ENCODE results near the gene EPS8L1. TPM values are rescaled to one million over a fixed set of nuclear protein-coding genes. Genes with fewer than 3 reads are reported as not detected.
A peak's percentile ranks its signal among the peaks of the same experiment; 100 is the strongest.

Gene EPS8L1
- polyA plus RNA-seq, 6 donors from 2014 or later, result not detected

DNA sequence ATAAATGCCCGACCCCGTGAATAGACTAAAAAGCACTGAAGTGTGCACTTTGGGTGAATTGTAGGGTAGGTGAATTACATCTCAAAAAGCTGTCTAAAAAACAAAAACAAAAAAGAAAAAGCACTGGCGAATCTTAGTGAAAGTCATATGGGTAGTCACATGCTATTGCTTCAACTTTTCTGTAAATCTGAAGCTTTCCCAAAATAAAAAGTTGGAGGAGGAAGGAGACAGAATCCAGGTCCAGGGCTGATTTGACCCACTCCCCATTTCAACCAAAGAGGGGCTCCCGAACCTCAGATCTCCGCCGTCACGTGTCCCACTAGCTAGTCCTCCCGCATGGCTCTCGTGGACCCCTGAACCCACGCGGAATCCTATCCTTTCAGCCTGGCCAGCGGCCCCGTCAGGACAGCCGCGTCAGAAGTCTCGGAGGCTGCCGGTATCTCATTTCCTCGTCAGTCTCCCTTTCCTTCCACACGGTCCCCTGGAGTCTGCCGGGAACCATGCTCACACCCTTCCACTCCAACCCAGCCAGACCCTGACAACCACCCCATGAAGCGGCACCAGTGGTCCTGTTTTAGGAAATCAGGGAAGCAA is 35.7 kb downstream of the EPS8L1 start:
- no peaks in the 10 kb centered on the region for H3K9me3 Mint-ChIP-seq
- no peak for DNase-seq
- ATAC-seq (ENCODE audit: low read depth in 2 of 2), result no peak
- no peaks in the 10 kb centered on the region for H3K27me3 Mint-ChIP-seq
- H3K36me3 Mint-ChIP-seq, result peaks cover 0 to 6% of the 10 kb centered on the region in 2 donors
- H3K27ac Mint-ChIP-seq, result no peak overlapping the region
- H3K4me1 Mint-ChIP-seq, result peaks cover 31 to 52% (median 36%) of the 10 kb centered on the region in 3 donors
- H3K4me3 Mint-ChIP-seq, result peak overlapping the region in 1 of 8 donors; percentile 21

DNA sequence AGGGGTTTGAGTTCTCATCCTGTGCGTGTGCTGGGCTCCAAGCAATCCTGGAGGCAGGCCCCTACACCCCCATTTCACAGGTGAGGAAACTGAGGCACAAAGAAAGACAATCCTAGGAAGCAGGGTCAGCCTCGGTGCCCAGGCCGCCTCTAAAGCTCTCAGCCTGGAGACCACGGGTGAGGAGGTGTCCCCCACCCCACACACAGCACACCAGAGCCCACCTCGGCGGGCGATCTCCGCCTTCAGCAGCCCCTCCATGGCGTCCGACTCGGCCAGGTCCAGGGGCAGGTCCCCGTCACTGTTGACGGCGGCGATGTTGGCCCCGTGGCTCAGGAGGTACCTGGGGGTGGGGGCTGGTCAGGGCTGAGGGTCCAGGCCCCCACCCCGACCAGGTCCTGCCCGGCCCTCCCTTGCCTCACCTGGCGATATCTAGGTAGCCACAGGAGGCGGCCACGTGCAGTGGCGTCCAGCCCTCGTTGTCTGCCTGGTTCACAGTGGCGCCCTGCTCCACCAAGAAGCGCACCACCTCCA is 36.6 kb downstream of the EPS8L1 start:
- H3K4me1 Mint-ChIP-seq, result peaks cover 32 to 59% (median 42%) of the 10 kb centered on the region in 3 donors
- ATAC-seq (ENCODE audit: low read depth in 2 of 2) (no peak), DNase-seq (no peak)
- H3K4me3 Mint-ChIP-seq, result no peak overlapping the region
- H3K27ac Mint-ChIP-seq, result no peak overlapping the region
- peaks cover 0 to 7% of the 10 kb centered on the region in 2 donors for H3K36me3 Mint-ChIP-seq
- H3K27me3 Mint-ChIP-seq, result no peaks in the 10 kb centered on the region
- H3K9me3 Mint-ChIP-seq, result no peaks in the 10 kb centered on the region

DNA sequence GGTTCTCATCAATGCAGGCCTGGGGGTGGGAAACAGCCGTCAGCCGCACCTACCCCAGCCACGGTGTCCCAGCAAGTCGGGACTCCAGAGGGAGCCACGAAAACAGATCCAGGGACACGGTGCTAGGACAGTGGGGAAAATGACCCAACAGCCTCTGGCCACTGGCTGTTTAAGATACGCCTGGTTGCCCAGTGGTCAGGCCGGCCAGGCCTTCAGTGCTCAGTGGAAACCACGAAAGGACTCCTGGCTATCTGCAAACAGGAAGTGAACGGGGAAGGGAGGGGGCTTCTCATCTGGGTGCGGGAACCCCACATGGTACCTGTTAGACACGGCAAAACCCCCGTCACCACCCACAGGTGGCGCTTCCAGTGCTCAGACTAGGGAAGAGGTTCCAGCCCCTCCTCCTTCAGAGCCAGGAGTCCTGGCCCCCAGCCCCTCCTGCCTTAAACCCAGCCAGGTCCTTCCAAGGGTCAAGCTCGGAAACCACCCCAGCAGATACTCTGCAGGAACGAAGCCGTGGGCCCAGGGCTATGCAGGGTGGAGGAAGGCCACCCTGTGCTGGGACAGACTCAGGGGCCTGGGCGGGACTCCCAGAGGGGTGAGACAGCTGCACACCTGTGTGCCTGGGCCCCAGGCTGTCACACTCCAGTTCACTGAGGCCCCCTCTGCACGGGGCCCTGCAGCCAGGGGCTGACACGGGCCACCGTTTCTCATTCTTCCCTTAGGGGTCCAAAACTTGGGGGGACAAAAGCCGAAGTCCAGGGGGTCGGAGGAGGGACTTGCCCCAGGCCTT is 37.3 kb downstream of the EPS8L1 start:
- no peak overlapping the region for H3K4me3 Mint-ChIP-seq
- DNase-seq, result no peak
- no peak overlapping the region for H3K27ac Mint-ChIP-seq
- peaks cover 35 to 64% (median 47%) of the 10 kb centered on the region in 3 donors for H3K4me1 Mint-ChIP-seq
- ATAC-seq (ENCODE audit: low read depth in 2 of 2), result no peak
- H3K27me3 Mint-ChIP-seq, result no peaks in the 10 kb centered on the region
- H3K9me3 Mint-ChIP-seq, result peaks cover 0 to 2% (median 0%) of the 10 kb centered on the region in 7 donors
- H3K36me3 Mint-ChIP-seq, result peaks cover 0 to 7% of the 10 kb centered on the region in 2 donors

DNA sequence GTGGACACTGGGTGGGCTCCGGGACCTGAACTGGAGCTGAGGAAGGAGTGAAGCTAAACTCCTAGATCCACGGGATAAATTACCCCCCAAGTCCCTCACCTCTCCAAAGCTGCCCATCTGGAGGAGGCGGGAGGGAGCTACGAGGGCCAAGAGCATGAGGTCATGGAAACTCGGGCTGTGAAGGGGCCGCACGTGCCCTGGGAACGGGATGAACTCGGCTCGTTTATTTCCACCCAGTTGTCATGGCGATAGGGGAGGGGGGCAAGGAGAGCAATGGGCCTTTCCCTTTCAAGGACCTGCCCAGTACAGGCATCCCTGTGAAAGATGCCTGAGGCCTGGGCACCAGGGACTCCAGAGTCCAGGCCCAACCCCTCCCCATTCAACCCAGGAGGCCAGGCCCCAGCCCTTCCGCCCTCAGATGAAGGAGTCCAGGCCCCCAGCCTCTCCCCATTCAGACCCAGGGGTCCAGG is 37.9 kb downstream of the EPS8L1 start:
- ATAC-seq (ENCODE audit: low read depth in 2 of 2) (no peak), DNase-seq (no peak)
- peaks cover 0 to 2% (median 0%) of the 10 kb centered on the region in 7 donors for H3K9me3 Mint-ChIP-seq
- H3K4me3 Mint-ChIP-seq, result peak overlapping the region in 1 of 8 donors; percentile 33
- H3K4me1 Mint-ChIP-seq, result peaks cover 35 to 65% (median 48%) of the 10 kb centered on the region in 3 donors
- no peaks in the 10 kb centered on the region for H3K27me3 Mint-ChIP-seq
- H3K36me3 Mint-ChIP-seq, result peaks cover 0 to 7% of the 10 kb centered on the region in 2 donors
- H3K27ac Mint-ChIP-seq, result peak overlapping the region in 1 of 6 donors; percentile 24

DNA sequence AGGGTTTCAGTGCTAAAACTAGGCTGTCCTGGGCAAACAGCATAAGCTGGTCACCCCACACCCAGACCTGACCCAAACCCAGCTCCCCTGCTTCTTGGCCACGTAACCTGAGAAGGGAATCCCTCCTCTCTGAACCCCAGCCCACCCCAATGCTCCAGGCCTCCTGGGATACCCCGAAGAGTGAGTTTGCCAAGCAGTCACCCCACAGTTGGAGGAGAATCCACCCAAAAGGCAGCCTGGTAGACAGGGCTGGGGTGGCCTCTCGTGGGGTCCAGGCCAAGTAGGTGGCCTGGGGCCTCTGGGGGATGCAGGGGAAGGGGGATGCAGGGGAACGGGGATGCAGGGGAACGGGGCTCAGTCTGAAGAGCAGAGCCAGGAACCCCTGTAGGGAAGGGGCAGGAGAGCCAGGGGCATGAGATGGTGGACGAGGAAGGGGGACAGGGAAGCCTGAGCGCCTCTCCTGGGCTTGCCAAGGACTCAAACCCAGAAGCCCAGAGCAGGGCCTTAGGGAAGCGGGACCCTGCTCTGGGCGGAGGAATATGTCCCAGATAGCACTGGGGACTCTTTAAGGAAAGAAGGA is 39.0 kb downstream of the EPS8L1 start:
- H3K4me3 Mint-ChIP-seq, result peak overlapping the region in 5 of 8 donors; percentile 25 to 95 (median 69)
- no peaks in the 10 kb centered on the region for H3K27me3 Mint-ChIP-seq
- peaks cover 37 to 59% (median 44%) of the 10 kb centered on the region in 3 donors for H3K4me1 Mint-ChIP-seq
- H3K36me3 Mint-ChIP-seq, result peaks cover 0 to 7% of the 10 kb centered on the region in 2 donors
- H3K9me3 Mint-ChIP-seq, result peaks cover 0 to 2% (median 0%) of the 10 kb centered on the region in 7 donors
- ATAC-seq (ENCODE audit: low read depth in 2 of 2) (no peak), DNase-seq (no peak)
- H3K27ac Mint-ChIP-seq, result peak overlapping the region in 1 of 6 donors; percentile 91

DNA sequence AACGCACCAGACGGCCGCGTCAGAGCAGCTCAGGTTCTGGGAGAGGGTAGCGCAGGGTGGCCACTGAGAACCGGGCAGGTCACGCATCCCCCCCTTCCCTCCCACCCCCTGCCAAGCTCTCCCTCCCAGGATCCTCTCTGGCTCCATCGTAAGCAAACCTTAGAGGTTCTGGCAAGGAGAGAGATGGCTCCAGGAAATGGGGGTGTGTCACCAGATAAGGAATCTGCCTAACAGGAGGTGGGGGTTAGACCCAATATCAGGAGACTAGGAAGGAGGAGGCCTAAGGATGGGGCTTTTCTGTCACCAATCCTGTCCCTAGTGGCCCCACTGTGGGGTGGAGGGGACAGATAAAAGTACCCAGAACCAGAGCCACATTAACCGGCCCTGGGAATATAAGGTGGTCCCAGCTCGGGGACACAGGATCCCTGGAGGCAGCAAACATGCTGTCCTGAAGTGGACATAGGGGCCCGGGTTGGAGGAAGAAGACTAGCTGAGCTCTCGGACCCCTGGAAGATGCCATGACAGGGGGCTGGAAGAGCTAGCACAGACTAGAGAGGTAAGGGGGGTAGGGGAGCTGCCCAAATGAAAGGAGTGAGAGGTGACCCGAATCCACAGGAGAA is 39.9 kb downstream of the EPS8L1 start:
- Mint-ChIP-seq H3K27ac (peak overlapping the region; percentile 22 to 97 (median 94)), H3K27me3 (no peaks in the 10 kb centered on the region), H3K9me3 (peaks cover 0 to 2% (median 0%) of the 10 kb centered on the region in 7 donors), H3K4me1 (peaks cover 35 to 53% (median 44%) of the 10 kb centered on the region in 3 donors), H3K36me3 (peaks cover 0 to 7% of the 10 kb centered on the region in 2 donors), H3K4me3 (peak overlapping the region; percentile 88 to 99 (median 95))
- no peak for DNase-seq
- no peak for ATAC-seq (ENCODE audit: low read depth in 2 of 2)

DNA sequence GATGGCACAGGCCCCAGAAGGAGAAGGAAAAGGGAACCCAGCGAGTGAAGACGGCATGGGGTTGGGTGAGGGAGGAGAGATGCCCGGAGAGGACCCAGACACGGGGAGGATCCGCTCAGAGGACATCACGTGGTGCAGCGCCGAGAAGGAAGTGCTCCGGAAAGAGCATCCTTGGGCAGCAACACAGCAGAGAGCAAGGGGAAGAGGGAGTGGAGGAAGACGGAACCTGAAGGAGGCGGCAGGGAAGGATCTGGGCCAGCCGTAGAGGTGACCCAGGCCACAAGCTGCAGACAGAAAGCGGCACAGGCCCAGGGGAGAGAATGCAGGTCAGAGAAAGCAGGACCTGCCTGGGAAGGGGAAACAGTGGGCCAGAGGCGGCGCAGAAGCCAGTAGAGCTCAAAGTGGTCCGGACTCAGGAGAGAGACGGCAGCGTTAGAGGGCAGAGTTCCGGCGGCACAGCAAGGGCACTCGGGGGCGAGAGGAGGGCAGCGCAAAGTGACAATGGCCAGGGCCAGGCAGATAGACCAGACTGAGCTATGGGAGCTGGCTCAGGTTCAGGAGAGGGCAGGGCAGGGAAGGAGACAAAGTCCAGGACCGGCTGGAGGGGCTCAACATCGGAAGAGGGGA is 40.7 kb downstream of the EPS8L1 start:
- Mint-ChIP-seq H3K9me3 (peaks cover 0 to 2% (median 0%) of the 10 kb centered on the region in 7 donors), H3K4me3 (peak overlapping the region; percentile 88 to 99 (median 95)), H3K27me3 (no peaks in the 10 kb centered on the region), H3K4me1 (peaks cover 31 to 45% (median 42%) of the 10 kb centered on the region in 3 donors), H3K27ac (peak overlapping the region; percentile 92 to 97 (median 96)), H3K36me3 (peaks cover 0 to 7% of the 10 kb centered on the region in 2 donors)
- ATAC-seq (ENCODE audit: low read depth in 2 of 2), result peak; percentile 14 to 15
- DNase-seq, result peak; percentile 31

DNA sequence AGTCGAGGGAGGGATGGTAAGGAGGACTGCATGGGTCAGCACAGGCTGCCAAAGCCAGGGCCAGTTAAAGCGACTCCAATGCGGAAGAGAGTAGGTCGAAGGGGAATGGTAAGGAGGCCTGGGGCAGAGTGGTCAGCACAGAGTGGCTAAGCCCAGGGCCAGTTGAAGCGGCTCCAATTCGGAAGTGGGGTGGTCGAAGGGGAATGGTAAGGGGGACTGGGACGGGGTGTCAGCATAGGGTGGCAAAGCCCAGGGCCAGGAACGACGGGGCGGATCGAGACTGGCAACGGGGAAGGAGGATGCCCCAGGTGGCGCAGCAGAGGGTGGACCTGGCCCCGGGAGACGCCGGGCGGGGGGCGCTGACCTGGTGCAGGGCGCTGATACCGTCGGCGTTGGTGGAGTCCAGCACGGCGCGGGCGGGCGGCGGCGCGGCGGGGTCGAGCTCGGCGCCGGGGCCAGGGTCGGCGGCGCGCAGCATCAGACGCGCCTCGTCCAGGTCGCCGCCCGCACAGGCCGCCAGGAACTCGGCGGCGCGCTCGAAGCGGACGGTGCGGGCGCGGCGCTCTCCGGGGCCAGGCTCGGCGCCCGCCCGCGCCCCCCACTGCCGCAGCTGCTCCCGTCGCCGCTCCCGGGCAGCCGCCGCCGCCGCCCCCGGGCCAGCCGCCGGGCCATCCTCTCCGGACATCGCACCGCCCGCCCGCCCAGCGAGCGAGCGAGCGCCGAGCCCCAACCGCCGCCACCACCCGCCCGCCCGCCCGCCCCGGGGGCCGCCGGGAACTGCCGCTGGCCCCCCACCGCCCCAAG is 41.4 kb downstream of the EPS8L1 start, which contains the start of gene PPP1R12C:
TSS of gene PPP1R12C (minus strand) at position 779 of the 804 bp plus-strand sequence. CDS start at position 685, 94 bp downstream.
- ATAC-seq (ENCODE audit: low read depth in 2 of 2) (peak; percentile 39), DNase-seq (no peak)
- Mint-ChIP-seq H3K9me3 (peaks cover 0 to 2% (median 0%) of the 10 kb centered on the region in 7 donors), H3K4me1 (peaks cover 31 to 42% (median 41%) of the 10 kb centered on the region in 3 donors), H3K27ac (peak within 1 kb of the TSS; percentile 94 to 97 (median 96)), H3K27me3 (no peaks in the 10 kb centered on the region), H3K36me3 (peaks cover 0 to 7% of the 10 kb centered on the region in 2 donors), H3K4me3 (peak within 1 kb of the TSS; percentile 94 to 99 (median 98))

DNA sequence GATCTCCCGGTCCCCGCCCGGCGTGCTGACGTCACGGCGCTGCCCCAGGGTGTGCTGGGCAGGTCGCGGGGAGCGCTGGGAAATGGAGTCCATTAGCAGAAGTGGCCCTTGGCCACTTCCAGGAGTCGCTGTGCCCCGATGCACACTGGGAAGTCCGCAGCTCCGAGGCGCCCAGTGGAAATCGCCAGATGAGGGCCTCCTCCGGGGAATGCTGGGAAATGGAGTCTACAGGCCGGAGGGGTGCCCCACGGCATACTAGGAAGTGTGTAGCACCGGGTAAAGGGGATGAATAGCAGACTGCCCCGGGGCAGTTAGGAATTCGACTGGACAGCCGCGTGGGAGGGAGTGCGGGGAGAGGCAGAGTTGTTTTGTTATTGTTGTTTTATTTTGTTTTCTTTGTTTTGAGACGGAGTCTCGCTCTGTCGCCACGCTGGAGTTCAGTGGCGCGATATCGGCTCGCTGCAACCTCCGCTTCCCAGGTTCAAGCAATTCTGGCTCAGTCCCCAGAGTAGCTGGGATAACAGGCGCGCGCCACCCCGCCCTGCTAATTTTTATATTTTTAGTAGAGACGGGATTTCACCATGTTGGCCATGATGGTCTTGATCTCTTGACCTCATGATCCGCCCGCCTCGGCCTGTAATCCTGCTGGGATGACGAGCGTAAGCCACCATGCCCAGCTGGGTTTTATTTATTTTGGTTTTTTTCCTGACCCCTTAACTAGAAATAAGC is 42.2 kb downstream of the EPS8L1 start:
- H3K27ac Mint-ChIP-seq, result peak overlapping the region; percentile 87 to 97 (median 93)
- peak; percentile 92 for DNase-seq
- H3K4me1 Mint-ChIP-seq, result peaks cover 31 to 42% (median 41%) of the 10 kb centered on the region in 3 donors
- ATAC-seq (ENCODE audit: low read depth in 2 of 2), result peak; percentile 88 to 89
- H3K27me3 Mint-ChIP-seq, result peaks cover 0 to 3% (median under 1%) of the 10 kb centered on the region in 3 donors
- H3K36me3 Mint-ChIP-seq, result peaks cover 0 to 7% of the 10 kb centered on the region in 2 donors
- H3K9me3 Mint-ChIP-seq, result peaks cover 0 to 2% (median 0%) of the 10 kb centered on the region in 7 donors
- H3K4me3 Mint-ChIP-seq, result peak overlapping the region; percentile 93 to 99 (median 98)

DNA sequence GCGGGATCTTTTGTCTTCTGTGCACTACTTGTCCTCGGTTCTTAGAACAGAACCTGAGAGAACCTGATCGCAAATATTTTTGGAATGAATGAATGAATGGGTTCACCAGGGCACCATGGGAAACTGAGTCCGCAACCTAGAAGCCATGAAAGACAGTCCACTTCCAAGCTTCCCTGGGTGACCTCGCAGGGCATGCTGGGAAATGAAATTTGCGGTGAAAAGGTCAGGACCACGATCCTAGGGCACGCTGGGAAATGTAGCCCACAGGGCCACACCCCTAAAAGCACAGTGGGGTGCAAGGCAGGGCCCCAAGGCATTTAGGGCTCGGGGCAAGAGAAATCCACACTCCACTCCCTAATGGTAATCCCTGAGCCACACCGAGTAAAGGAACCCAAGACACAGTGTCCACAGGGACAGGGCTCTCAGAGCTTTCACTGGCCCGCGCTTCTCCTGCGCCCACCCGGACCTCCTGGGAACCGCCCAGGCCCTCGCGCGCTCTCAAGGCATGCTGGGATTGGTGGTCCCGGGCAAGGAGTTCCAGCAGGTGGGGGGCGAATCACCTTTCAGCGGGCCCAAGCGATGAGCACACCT is 42.8 kb downstream of the EPS8L1 start:
- Mint-ChIP-seq H3K27me3 (peaks cover 5 to 10% (median 7%) of the 10 kb centered on the region in 3 donors), H3K4me3 (peak overlapping the region; percentile 93 to 99 (median 98)), H3K9me3 (peaks cover 0 to 2% (median 0%) of the 10 kb centered on the region in 7 donors), H3K27ac (peak overlapping the region in 3 of 6 donors; percentile 9 to 95 (median 87)), H3K4me1 (peaks cover 31 to 41% (median 39%) of the 10 kb centered on the region in 3 donors), H3K36me3 (peaks cover 0 to 10% of the 10 kb centered on the region in 2 donors)
- ATAC-seq (ENCODE audit: low read depth in 2 of 2) (no peak), DNase-seq (no peak)

DNA sequence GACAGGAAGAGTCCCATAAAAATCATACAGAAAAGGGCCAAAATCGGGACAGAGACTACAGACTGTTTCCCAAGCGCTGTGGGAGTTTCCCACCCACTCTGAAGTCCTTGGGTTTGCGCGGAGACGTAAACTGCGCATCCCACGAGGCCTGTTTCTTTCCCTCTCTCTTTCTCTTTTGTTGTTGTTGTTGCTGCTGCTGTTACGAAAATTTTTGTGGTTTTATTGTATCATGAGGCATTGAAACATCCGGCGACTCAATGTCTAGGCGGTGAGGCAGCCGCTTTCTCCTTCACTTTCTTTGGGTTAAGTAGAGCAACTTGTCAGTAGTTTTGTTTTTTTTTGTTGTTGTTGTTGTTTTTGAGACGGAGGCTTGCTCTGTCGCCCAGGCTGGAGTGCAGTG is 43.4 kb downstream of the EPS8L1 start:
- DNase-seq (no peak), ATAC-seq (ENCODE audit: low read depth in 2 of 2) (no peak)
- peaks cover 0 to 3% (median 0%) of the 10 kb centered on the region in 7 donors for H3K9me3 Mint-ChIP-seq

More for the DNA sequence above, 43.4 kb downstream of the EPS8L1 start:
- H3K27ac Mint-ChIP-seq, result peak overlapping the region in 1 of 6 donors; percentile 73
- H3K4me1 Mint-ChIP-seq, result peaks cover 31 to 36% (median 34%) of the 10 kb centered on the region in 3 donors
- peaks cover 0 to 15% of the 10 kb centered on the region in 2 donors for H3K36me3 Mint-ChIP-seq
- peaks cover 11 to 15% (median 12%) of the 10 kb centered on the region in 3 donors for H3K27me3 Mint-ChIP-seq
- H3K4me3 Mint-ChIP-seq, result peak overlapping the region in 7 of 8 donors; percentile 77 to 99 (median 98)
